HepG2 (cell line): ENCODE results near the gene RHOT2. TPM values are rescaled to one million over a fixed set of nuclear protein-coding genes. Genes with fewer than 3 reads are reported as not detected.

Source experiments
- ARHGAP35 ChIP-seq: sonication (generic); formaldehyde crosslinking; IDR thresholded peaks from 2 replicates; pipeline ENCODE4 v1.9.0; 2022; ENCODE audit warnings: mild to moderate bottlenecking, inconsistent platforms, moderate library complexity, missing genetic modification reagents, borderline replicate concordance
- CEBPB ChIP-seq: IDR thresholded peaks from 2 replicates; pipeline ENCODE4 v1.6.1; 2011; ENCODE audit warnings: low read depth, low read length, improper control_type of control experiment, borderline replicate concordance
- CSRNP1 ChIP-seq: sonication (generic); formaldehyde crosslinking; IDR thresholded peaks from 2 replicates; pipeline ENCODE4 v1.8.1; 2023; ENCODE audit warnings: mild to moderate bottlenecking, missing genetic modification reagents
- DNMT3B ChIP-seq: conservative IDR thresholded peaks from 2 replicates; pipeline ENCODE4 v1.6.1; 2016; ENCODE audit warnings: missing biosample characterization, control low read depth
- HMGXB3 ChIP-seq: sonication (generic); formaldehyde crosslinking; IDR thresholded peaks from 2 replicates; pipeline ENCODE4 v1.4.0; 2020; ENCODE audit warnings: missing genetic modification reagents, borderline replicate concordance
- IKZF1 ChIP-seq: fragments of 450-650 bp; IDR thresholded peaks from 2 replicates; pipeline ENCODE4 v1.7.1; 2016
- KDM4B ChIP-seq: sonication (generic); formaldehyde crosslinking; IDR thresholded peaks from 2 replicates; pipeline ENCODE4 v1.4.0; 2020; ENCODE audit warnings: missing genetic modification reagents
- MAF1 ChIP-seq: sonication (generic); formaldehyde crosslinking; IDR thresholded peaks from 2 replicates; pipeline ENCODE4 v1.5.0; 2020; ENCODE audit warnings: missing genetic modification reagents, borderline replicate concordance
- MAFG ChIP-seq: sonication (generic); formaldehyde crosslinking; IDR thresholded peaks from 2 replicates; pipeline ENCODE4 v1.5.1; 2020; ENCODE audit warnings: mild to moderate bottlenecking, missing genetic modification reagents
- NFYC ChIP-seq: IDR thresholded peaks from 2 replicates; pipeline ENCODE4 v1.6.1; 2016; ENCODE audit warnings: missing genetic modification reagents, missing compliant biosample characterization
- SAFB2 ChIP-seq: sonication (generic); formaldehyde crosslinking; IDR thresholded peaks from 2 replicates; pipeline ENCODE4 v1.5.1; 2020; ENCODE audit warnings: missing genetic modification reagents, low read depth, mild to moderate bottlenecking, borderline replicate concordance
- ZBTB37 ChIP-seq: sonication (generic); formaldehyde crosslinking; IDR thresholded peaks from 2 replicates; pipeline ENCODE4 v1.4.0; 2020; ENCODE audit warnings: mild to moderate bottlenecking, missing genetic modification reagents
- ZBTB39 ChIP-seq: sonication (generic); formaldehyde crosslinking; IDR thresholded peaks from 2 replicates; pipeline ENCODE4 v1.5.0; 2020; ENCODE audit warnings: missing genetic modification reagents
- ZMAT3 ChIP-seq: sonication (generic); formaldehyde crosslinking; conservative IDR thresholded peaks from 2 replicates; pipeline ENCODE4 v1.7.0; 2021; ENCODE audit warnings: missing genetic modification reagents
- ZMYM2 ChIP-seq: sonication (generic); formaldehyde crosslinking; IDR thresholded peaks from 2 replicates; pipeline ENCODE4 v1.8.0; 2022; ENCODE audit warnings: mild to moderate bottlenecking, missing genetic modification reagents
- ZNF260 ChIP-seq: sonication (generic); formaldehyde crosslinking; IDR thresholded peaks from 2 replicates; pipeline ENCODE4 v1.4.0; 2020; ENCODE audit warnings: missing genetic modification reagents, low read depth, mild to moderate bottlenecking, borderline replicate concordance
- ZNF562 ChIP-seq: sonication (generic); formaldehyde crosslinking; IDR thresholded peaks from 2 replicates; pipeline ENCODE4 v1.8.0; 2022; ENCODE audit warnings: missing genetic modification reagents, borderline replicate concordance
- ZNF572 ChIP-seq: sonication (generic); formaldehyde crosslinking; IDR thresholded peaks from 2 replicates; pipeline ENCODE4 v1.5.1; 2020; ENCODE audit warnings: mild to moderate bottlenecking, missing genetic modification reagents
- ZNF780A ChIP-seq: sonication (generic); formaldehyde crosslinking; IDR thresholded peaks from 2 replicates; pipeline ENCODE4 v1.8.0; 2022; ENCODE audit warnings: mild to moderate bottlenecking, missing genetic modification reagents, moderate library complexity
- polyA plus RNA-seq, 8 experiments: library from polyadenylated mRNA; depleted of rRNA in 3 of 8; stranded (reverse) in 7 of 8; unstranded in 1 of 8; fragments of >200 nt; fragmentation: Illumina TruSeq in 4 of 8; extraction: Trizol in 4 of 8; gene quantifications; 2 replicates each; pipeline versions ENCODE4 v1.2.1 to v1.2.3, GENCODE V29; 2011 to 2016; ENCODE audit warnings: low read depth in 4 of 8, missing spikeins in 1 of 8, mixed read lengths in 1 of 8; ENCODE audit not compliant: insufficient read depth in 1 of 8
- total RNA-seq, 5 experiments: library from RNA; depleted of rRNA; stranded (reverse); fragments of >200 nt; fragmentation: Illumina TruSeq; extraction: Trizol; gene quantifications; 2 replicates each; pipeline ENCODE4 v1.2.3, GENCODE V29; 2016; ENCODE audit warnings: low read depth in 1 of 5

Gene RHOT2
- total and polyA plus RNA-seq, 2 of the 13 experiments (the other 11 are each of a cell fraction or from before 2014, with no cell fraction given): 63.6 to 76.9 TPM

- TF ChIP-seq HMGXB3 (no peak), SAFB2 (CRISPR knock-in tag) (peak; percentile 21; the same call in 1 of the 2 replicates), ZNF572 (CRISPR knock-in tag) (no peak), CSRNP1 (peak; percentile 32; the same call in 1 of the 2 replicates), CEBPB (no peak), ARHGAP35 (CRISPR knock-in tag) (0 out of 2 replicates have a peak, but pooled peaks have one; percentile 93), NFYC (CRISPR knock-in tag) (no peak; the same call in 1 of the 2 replicates), KDM4B (CRISPR knock-in tag) (0 out of 2 replicates have a peak, but pooled peaks have one; percentile 29), ZBTB37 (CRISPR knock-in tag) (no peak), MAF1 (CRISPR knock-in tag) (peak; percentile 99), IKZF1 (no peak), ZMYM2 (CRISPR knock-in tag) (no peak; the same call in none of the 2 replicates), ZNF562 (CRISPR knock-in tag) (0 out of 2 replicates have a peak, but pooled peaks have one; percentile 51), ZNF260 (CRISPR knock-in tag) (no peak), MAFG (CRISPR knock-in tag) (no peak), ZNF780A (CRISPR knock-in tag) (0 out of 2 replicates have a peak, but pooled peaks have one; percentile 53), DNMT3B (CRISPR knock-in tag) (no peak; the same call in 1 of the 2 replicates), ZBTB39 (peak; percentile 26), ZMAT3 (CRISPR knock-in tag) (no peak; the same call in 1 of the 2 replicates)
Measured at GRCh38 chr16:636206-637080, 31.5 kb upstream of the RHOT2 start, which contains the start of gene METTL26 (continued).
